GM19240 (cell line): Measurements from ENCODE around the gene PRDX6.
"Not testable (repeated sequence)": the region's sequence is repeated elsewhere in the genome, so short reads cannot be mapped to it uniquely, and the experiment has no call there.

Experiments used
- DNase-seq: peaks from one replicate; pipeline ENCODE4 v3.0.0; 2011; ENCODE audit warnings: low spot score; ENCODE audit not compliant: insufficient read length

PRDX6 gene

GRCh38 chr1:173496757-173497320, 19.7 kb downstream of the PRDX6 start:
- DNase-seq: no peak

GRCh38 chr1:173499729-173500128, 22.6 kb downstream of the PRDX6 start:
- no peak for DNase-seq

GRCh38 chr1:173502104-173502503, 25.0 kb downstream of the PRDX6 start:
- no peak for DNase-seq

- no peak for DNase-seq
Observed at GRCh38 chr1:173503391-173503790, 26.3 kb downstream of the PRDX6 start.

- DNase-seq: no peak
Observed at GRCh38 chr1:173504268-173504667, 27.1 kb downstream of the PRDX6 start.

- DNase-seq: no peak
Observed at GRCh38 chr1:173505391-173505790, 28.3 kb downstream of the PRDX6 start.

GRCh38 chr1:173506437-173506836, 29.3 kb downstream of the PRDX6 start:
- DNase-seq: no peak

GRCh38 chr1:173507205-173507846, 30.2 kb downstream of the PRDX6 start:
- no peak for DNase-seq

GRCh38 chr1:173507847-173508209, 30.7 kb downstream of the PRDX6 start:
- no peak for DNase-seq

GRCh38 chr1:173508541-173508940, 31.4 kb downstream of the PRDX6 start:
- no peak for DNase-seq

GRCh38 chr1:173509797-173510196, 32.7 kb downstream of the PRDX6 start:
- DNase-seq: no peak

- DNase-seq: not testable (repeated sequence)
Observed at GRCh38 chr1:173514503-173514902, 37.4 kb downstream of the PRDX6 start.

- DNase-seq: no peak
Observed at GRCh38 chr1:173520799-173521198, 43.7 kb downstream of the PRDX6 start.

GRCh38 chr1:173523329-173523728, 46.2 kb downstream of the PRDX6 start:
- DNase-seq: no peak

- DNase-seq: no peak
Observed at GRCh38 chr1:173525926-173526325, 48.8 kb downstream of the PRDX6 start.

- DNase-seq: no peak
Observed at GRCh38 chr1:173527151-173527826, 50.2 kb downstream of the PRDX6 start.

- no peak for DNase-seq
Observed at GRCh38 chr1:173529106-173529505, 52.0 kb downstream of the PRDX6 start.

GRCh38 chr1:173530795-173531693, 53.9 kb downstream of the PRDX6 start:
- DNase-seq: no peak

- DNase-seq: no peak
Observed at GRCh38 chr1:173532237-173532636, 55.1 kb downstream of the PRDX6 start.

- no peak for DNase-seq
Observed at GRCh38 chr1:173536223-173536622, 59.1 kb downstream of the PRDX6 start.
